Chondrocyte (in vitro differentiated cells): ENCODE measurements around the gene CDH22. TPM values are rescaled to one million over a fixed set of nuclear protein-coding genes. Genes with fewer than 3 reads are reported as not detected.

Source experiments
- DNase-seq: peaks from one replicate; pipeline ENCODE4 v3.0.0; 2021; ENCODE audit warnings: mixed read lengths, low spot score
- H3K27ac Mint-ChIP-seq: one replicate; pipeline ENCODE4 v1.8.0; 2021; ENCODE audit warnings: mild to moderate bottlenecking, moderate library complexity, mixed read lengths; ENCODE audit not compliant: unreplicated experiment
- H3K27me3 Mint-ChIP-seq: 2 replicates; pipeline ENCODE4 v1.8.0; 2021; ENCODE audit warnings: low read depth, mixed read lengths
- H3K36me3 Mint-ChIP-seq: 2 replicates; pipeline ENCODE4 v1.8.0; 2021; ENCODE audit warnings: low read depth, mixed read lengths
- H3K4me1 Mint-ChIP-seq: 2 replicates; pipeline ENCODE4 v1.8.0; 2021; ENCODE audit warnings: low read depth, mild to moderate bottlenecking, mixed read lengths
- H3K4me3 Mint-ChIP-seq: one replicate; pipeline ENCODE4 v1.8.0; 2021; ENCODE audit warnings: mild to moderate bottlenecking, moderate library complexity, mixed read lengths; ENCODE audit not compliant: unreplicated experiment
- H3K9me3 Mint-ChIP-seq: 2 replicates; pipeline ENCODE4 v1.8.0; 2021; ENCODE audit warnings: low read depth, mixed read lengths
- CTCF ChIP-seq: fragments of 200-600 bp; sonication (generic); IDR thresholded peaks from 2 replicates; pipeline ENCODE4 v1.5.0; 2021; ENCODE audit warnings: antibody characterized with exemption, mild to moderate bottlenecking, moderate library complexity
- total RNA-seq: library from RNA; stranded (reverse); gene quantifications from 3 replicates; pipeline ENCODE4 v1.2.1, GENCODE V29; 2021

The CDH22 gene
- total RNA-seq, 1 donor from 2014 or later, result not detected

GRCh38 chr20:46218656-46219055 is 89.6 kb downstream of the CDH22 start:
- Mint-ChIP-seq H3K4me3 (no peak overlapping the region), H3K27me3 (peaks cover 24% of the 10 kb centered on the region), H3K9me3 (no peaks in the 10 kb centered on the region), H3K36me3 (no peaks in the 10 kb centered on the region), H3K4me1 (peaks cover 13% of the 10 kb centered on the region), H3K27ac (no peak overlapping the region)
- no peak for DNase-seq
- TF ChIP-seq CTCF, result no peak

DNA sequence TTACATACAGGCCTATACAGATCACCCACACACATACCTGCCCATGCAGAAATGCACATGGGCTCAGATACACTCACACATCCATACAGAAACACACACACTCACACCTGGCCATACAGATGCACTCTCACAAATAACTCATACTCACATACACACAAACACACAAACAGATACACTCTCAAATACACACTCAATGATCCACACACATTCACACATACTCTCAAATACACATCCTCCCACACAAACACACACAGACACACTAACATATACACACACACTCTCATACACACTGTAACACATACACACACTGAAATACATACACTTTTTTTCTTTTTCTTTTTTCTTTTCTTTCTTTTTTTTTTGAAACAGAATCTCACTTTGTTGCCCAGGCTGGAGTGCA is 90.7 kb downstream of the CDH22 start:
- H3K4me3 Mint-ChIP-seq, result no peak overlapping the region
- H3K27ac Mint-ChIP-seq, result no peak overlapping the region
- no peaks in the 10 kb centered on the region for H3K9me3 Mint-ChIP-seq
- DNase-seq, result no peak
- peaks cover 13% of the 10 kb centered on the region for H3K4me1 Mint-ChIP-seq
- no peak for TF ChIP-seq CTCF
- no peaks in the 10 kb centered on the region for H3K36me3 Mint-ChIP-seq
- peaks cover 20% of the 10 kb centered on the region for H3K27me3 Mint-ChIP-seq

DNA sequence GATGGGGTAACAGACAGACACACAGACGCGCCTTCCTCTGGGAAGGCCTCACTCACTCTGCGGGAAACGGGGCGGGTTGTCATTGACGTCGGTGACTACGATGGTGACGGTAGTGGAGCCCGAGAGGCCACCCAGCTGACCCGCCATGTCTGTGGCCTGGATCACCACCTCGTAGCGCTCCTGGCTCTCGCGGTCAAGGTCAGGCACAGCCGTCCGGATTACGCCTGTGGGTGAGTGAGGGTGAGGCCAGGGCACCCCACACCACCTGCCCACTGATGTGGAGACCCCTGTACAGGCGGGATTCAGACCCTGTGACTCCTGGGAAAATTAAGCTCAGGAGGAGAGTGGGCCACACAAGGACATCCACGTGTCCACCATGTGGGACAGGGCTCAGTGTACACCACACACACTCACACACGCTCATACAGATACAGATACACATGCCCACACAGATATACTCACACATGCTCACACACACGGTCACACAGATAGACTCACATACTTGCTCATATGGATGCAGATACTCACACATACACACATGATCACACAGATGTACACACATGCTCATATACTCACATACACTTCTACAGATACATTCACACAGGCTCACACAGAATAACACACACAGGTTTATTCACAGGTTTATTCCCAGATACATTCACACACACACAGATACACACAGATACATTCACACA is 91.4 kb downstream of the CDH22 start:
- no peak overlapping the region for H3K4me3 Mint-ChIP-seq
- no peak for TF ChIP-seq CTCF
- DNase-seq, result no peak
- H3K36me3 Mint-ChIP-seq, result no peaks in the 10 kb centered on the region
- peaks cover 20% of the 10 kb centered on the region for H3K27me3 Mint-ChIP-seq
- H3K4me1 Mint-ChIP-seq, result peaks cover 13% of the 10 kb centered on the region
- no peaks in the 10 kb centered on the region for H3K9me3 Mint-ChIP-seq
- H3K27ac Mint-ChIP-seq, result no peak overlapping the region

GRCh38 chr20:46215913-46216707 is 92.2 kb downstream of the CDH22 start:
- Mint-ChIP-seq H3K27me3 (peaks cover 26% of the 10 kb centered on the region), H3K36me3 (no peaks in the 10 kb centered on the region), H3K4me1 (peaks cover 13% of the 10 kb centered on the region), H3K9me3 (no peaks in the 10 kb centered on the region), H3K27ac (no peak overlapping the region), H3K4me3 (no peak overlapping the region)
- TF ChIP-seq CTCF, result no peak
- no peak for DNase-seq

- peak overlapping the region; percentile 42 for H3K27ac Mint-ChIP-seq
- DNase-seq, result no peak
- peaks cover 13% of the 10 kb centered on the region for H3K4me1 Mint-ChIP-seq
- peaks cover 26% of the 10 kb centered on the region for H3K27me3 Mint-ChIP-seq
- TF ChIP-seq CTCF, result no peak
- H3K9me3 Mint-ChIP-seq, result no peaks in the 10 kb centered on the region
- no peak overlapping the region for H3K4me3 Mint-ChIP-seq
- no peaks in the 10 kb centered on the region for H3K36me3 Mint-ChIP-seq
Observed at GRCh38 chr20:46214824-46215488, 93.3 kb downstream of the CDH22 start.
